ENCODE results near the gene NT5DC3.

The NT5DC3 gene

DNA sequence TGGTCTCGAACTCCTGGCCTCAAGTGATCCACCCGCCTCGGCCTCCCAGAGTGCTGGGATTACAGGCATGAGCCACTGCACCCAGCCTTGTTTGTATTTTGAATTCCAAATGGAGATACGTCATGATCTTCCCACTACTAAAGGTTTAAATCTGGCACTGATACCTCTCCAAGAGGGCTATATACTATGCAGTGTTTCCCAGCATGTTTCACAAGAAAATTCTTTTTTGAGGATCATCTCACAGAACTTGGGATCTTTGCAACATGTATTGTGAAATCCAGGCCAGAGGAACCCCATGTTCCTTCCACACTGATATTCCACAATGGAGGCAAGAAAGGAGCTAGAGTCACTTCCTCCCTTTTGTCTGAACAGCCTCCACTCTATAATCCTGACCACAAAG, 112.7 kb downstream of the NT5DC3 start:
- TF ChIP-seq CSDC2 (CRISPR knock-in tag; IDR thresholded peaks at IDR 0.05) = no peak
- TF ChIP-seq ESRRG (CRISPR knock-in tag; IDR thresholded peaks at IDR 0.05) = no peak
- TF ChIP-seq ARNTL (CRISPR knock-in tag; IDR thresholded peaks at IDR 0.05; ENCODE audit: borderline replicate concordance, low read depth) = no peak
- no peak for TF ChIP-seq ISL1 (CRISPR knock-in tag; IDR thresholded peaks at IDR 0.05)
- TF ChIP-seq RARB (CRISPR knock-in tag; IDR thresholded peaks at IDR 0.05) = no peak
- TF ChIP-seq ZFP30 (CRISPR knock-in tag; IDR thresholded peaks at IDR 0.05) = no peak
- TF ChIP-seq, protein P1, sequence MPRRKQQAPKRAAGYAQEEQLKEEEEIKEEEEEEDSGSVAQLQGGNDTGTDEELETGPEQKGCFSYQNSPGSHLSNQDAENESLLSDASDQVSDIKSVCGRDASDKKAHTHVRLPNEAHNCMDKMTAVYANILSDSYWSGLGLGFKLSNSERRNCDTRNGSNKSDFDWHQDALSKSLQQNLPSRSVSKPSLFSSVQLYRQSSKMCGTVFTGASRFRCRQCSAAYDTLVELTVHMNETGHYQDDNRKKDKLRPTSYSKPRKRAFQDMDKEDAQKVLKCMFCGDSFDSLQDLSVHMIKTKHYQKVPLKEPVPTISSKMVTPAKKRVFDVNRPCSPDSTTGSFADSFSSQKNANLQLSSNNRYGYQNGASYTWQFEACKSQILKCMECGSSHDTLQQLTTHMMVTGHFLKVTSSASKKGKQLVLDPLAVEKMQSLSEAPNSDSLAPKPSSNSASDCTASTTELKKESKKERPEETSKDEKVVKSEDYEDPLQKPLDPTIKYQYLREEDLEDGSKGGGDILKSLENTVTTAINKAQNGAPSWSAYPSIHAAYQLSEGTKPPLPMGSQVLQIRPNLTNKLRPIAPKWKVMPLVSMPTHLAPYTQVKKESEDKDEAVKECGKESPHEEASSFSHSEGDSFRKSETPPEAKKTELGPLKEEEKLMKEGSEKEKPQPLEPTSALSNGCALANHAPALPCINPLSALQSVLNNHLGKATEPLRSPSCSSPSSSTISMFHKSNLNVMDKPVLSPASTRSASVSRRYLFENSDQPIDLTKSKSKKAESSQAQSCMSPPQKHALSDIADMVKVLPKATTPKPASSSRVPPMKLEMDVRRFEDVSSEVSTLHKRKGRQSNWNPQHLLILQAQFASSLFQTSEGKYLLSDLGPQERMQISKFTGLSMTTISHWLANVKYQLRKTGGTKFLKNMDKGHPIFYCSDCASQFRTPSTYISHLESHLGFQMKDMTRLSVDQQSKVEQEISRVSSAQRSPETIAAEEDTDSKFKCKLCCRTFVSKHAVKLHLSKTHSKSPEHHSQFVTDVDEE (CRISPR knock-in tag; IDR thresholded peaks at IDR 0.05) = no peak
- no peak for TF ChIP-seq PPARA (CRISPR knock-in tag; IDR thresholded peaks at IDR 0.05; ENCODE audit: borderline replicate concordance)
- no peak for TF ChIP-seq ZFP3 (CRISPR knock-in tag; IDR thresholded peaks at IDR 0.05)
- TF ChIP-seq, protein P2, sequence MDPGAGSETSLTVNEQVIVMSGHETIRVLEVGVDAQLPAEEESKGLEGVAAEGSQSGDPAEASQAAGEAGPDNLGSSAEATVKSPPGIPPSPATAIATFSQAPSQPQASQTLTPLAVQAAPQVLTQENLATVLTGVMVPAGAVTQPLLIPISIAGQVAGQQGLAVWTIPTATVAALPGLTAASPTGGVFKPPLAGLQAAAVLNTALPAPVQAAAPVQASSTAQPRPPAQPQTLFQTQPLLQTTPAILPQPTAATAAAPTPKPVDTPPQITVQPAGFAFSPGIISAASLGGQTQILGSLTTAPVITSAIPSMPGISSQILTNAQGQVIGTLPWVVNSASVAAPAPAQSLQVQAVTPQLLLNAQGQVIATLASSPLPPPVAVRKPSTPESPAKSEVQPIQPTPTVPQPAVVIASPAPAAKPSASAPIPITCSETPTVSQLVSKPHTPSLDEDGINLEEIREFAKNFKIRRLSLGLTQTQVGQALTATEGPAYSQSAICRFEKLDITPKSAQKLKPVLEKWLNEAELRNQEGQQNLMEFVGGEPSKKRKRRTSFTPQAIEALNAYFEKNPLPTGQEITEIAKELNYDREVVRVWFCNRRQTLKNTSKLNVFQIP (CRISPR knock-in tag; IDR thresholded peaks at IDR 0.05; ENCODE audit: borderline replicate concordance, low read depth) = no peak
- TF ChIP-seq GLIS3 (CRISPR knock-in tag; IDR thresholded peaks at IDR 0.05) = no peak
- TF ChIP-seq ZNF565 (CRISPR knock-in tag; conservative IDR thresholded peaks at IDR 0.05; ENCODE audit: low read depth) = no peak
- no peak for TF ChIP-seq TCF4 (CRISPR knock-in tag; IDR thresholded peaks at IDR 0.05; ENCODE audit: borderline replicate concordance)
- no peak for ATAC-seq

DNA sequence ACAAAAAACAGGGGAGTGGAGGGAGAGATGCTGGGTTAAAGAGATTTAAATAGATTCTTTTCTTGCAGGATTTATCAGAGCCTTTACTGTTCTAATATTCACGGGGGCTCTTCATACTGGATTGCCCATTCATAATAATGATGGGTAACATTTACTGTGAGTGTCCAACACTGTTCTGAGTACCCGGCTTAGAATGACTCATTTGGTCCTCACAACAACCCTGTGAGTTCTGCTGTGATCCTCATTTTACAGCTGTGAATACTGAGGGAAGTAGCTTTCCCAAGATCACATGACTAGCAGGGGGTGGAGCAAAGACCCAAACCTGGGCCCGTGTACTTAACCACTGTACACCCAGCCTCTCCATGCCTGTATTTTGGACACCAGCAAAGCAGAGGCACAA, 113.4 kb downstream of the NT5DC3 start:
- TF ChIP-seq, protein P3, sequence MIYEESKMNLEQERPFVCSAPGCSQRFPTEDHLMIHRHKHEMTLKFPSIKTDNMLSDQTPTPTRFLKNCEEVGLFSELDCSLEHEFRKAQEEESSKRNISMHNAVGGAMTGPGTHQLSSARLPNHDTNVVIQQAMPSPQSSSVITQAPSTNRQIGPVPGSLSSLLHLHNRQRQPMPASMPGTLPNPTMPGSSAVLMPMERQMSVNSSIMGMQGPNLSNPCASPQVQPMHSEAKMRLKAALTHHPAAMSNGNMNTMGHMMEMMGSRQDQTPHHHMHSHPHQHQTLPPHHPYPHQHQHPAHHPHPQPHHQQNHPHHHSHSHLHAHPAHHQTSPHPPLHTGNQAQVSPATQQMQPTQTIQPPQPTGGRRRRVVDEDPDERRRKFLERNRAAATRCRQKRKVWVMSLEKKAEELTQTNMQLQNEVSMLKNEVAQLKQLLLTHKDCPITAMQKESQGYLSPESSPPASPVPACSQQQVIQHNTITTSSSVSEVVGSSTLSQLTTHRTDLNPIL (CRISPR knock-in tag; IDR thresholded peaks at IDR 0.05; ENCODE audit: low read depth) = no peak
- ATAC-seq = no peak; the same call in 2 of the 3 replicates

DNA sequence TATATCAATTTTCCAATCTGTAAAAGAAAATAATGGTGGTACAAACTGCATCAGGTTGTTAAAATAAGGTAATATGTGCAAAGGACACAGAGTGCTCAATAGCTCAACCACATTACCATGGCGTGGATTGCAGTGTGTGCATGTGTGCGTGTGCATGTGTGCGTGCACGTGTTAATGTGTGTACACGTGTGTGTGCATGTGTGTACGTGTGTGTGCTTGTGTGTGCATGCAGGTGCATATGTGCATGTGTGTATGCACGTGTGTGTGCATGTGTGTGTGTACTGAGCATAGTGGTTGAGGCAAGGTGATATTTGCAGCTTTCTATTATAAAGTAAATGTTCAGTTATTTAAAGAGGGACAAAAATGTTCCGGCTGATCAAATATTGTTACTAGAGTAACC, 115.6 kb downstream of the NT5DC3 start:
- TF ChIP-seq SNAI2 (CRISPR knock-in tag; IDR thresholded peaks at IDR 0.05) (no peak), ZNF565 (CRISPR knock-in tag; conservative IDR thresholded peaks at IDR 0.05; ENCODE audit: low read depth) (no peak), ZFP30 (CRISPR knock-in tag; IDR thresholded peaks at IDR 0.05) (no peak), ARNTL (CRISPR knock-in tag; IDR thresholded peaks at IDR 0.05; ENCODE audit: borderline replicate concordance, low read depth) (no peak), ZC3H10 (CRISPR knock-in tag; IDR thresholded peaks at IDR 0.05) (no peak), CSDC2 (CRISPR knock-in tag; IDR thresholded peaks at IDR 0.05) (no peak), ISL1 (CRISPR knock-in tag; IDR thresholded peaks at IDR 0.05) (no peak), ZNF70 (CRISPR knock-in tag; IDR thresholded peaks at IDR 0.05) (no peak), GLIS3 (CRISPR knock-in tag; IDR thresholded peaks at IDR 0.05) (no peak), TOX (CRISPR knock-in tag; IDR thresholded peaks at IDR 0.05; ENCODE audit: borderline replicate concordance) (no peak)
- TF ChIP-seq, protein P2 (CRISPR knock-in tag; IDR thresholded peaks at IDR 0.05; ENCODE audit: borderline replicate concordance, low read depth) = no peak
- TF ChIP-seq, protein P1 (CRISPR knock-in tag; IDR thresholded peaks at IDR 0.05) = no peak
- TF ChIP-seq, protein P4, sequence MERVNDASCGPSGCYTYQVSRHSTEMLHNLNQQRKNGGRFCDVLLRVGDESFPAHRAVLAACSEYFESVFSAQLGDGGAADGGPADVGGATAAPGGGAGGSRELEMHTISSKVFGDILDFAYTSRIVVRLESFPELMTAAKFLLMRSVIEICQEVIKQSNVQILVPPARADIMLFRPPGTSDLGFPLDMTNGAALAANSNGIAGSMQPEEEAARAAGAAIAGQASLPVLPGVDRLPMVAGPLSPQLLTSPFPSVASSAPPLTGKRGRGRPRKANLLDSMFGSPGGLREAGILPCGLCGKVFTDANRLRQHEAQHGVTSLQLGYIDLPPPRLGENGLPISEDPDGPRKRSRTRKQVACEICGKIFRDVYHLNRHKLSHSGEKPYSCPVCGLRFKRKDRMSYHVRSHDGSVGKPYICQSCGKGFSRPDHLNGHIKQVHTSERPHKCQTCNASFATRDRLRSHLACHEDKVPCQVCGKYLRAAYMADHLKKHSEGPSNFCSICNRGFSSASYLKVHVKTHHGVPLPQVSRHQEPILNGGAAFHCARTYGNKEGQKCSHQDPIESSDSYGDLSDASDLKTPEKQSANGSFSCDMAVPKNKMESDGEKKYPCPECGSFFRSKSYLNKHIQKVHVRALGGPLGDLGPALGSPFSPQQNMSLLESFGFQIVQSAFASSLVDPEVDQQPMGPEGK (CRISPR knock-in tag; IDR thresholded peaks at IDR 0.05; ENCODE audit: borderline replicate concordance) = no peak

More for the DNA sequence above, 115.6 kb downstream of the NT5DC3 start:
- ATAC-seq = no peak

Data from SK-N-SH treated with all-trans-retinoic acid at 6 μM for 48 hours (cell line).